HEK293 (cell line): ENCODE data around the gene ADAMTS4.

Experiments used
- BCL11B ChIP-seq: fragments of 450-650 bp; formaldehyde crosslinking; IDR thresholded peaks from 2 replicates; pipeline ENCODE4 v1.5.1; 2016; ENCODE audit warnings: low read depth, missing biosample characterization, missing genetic modification characterization
- GLIS2 ChIP-seq: fragments of 450-650 bp; formaldehyde crosslinking; IDR thresholded peaks from 2 replicates; pipeline ENCODE4 v1.5.1; 2016; ENCODE audit warnings: missing biosample characterization, missing genetic modification characterization
- SETDB1 ChIP-seq: IDR thresholded peaks from one replicate; pipeline ENCODE4 v1.6.1; 2017; ENCODE audit warnings: mild to moderate bottlenecking, low read length, moderate library complexity, mixed read lengths; ENCODE audit not compliant: insufficient read length
- ZEB2 ChIP-seq: fragments of 450-650 bp; formaldehyde crosslinking; IDR thresholded peaks from 2 replicates; pipeline ENCODE4 v1.5.1; 2016; ENCODE audit warnings: missing biosample characterization, missing genetic modification characterization
- ZNF157 ChIP-seq: fragments of 450-650 bp; formaldehyde crosslinking; IDR thresholded peaks from 2 replicates; pipeline ENCODE4 v1.5.1; 2016; ENCODE audit warnings: missing biosample characterization, missing genetic modification characterization
- ZNF214 ChIP-seq: fragments of 450-650 bp; formaldehyde crosslinking; IDR thresholded peaks from 2 replicates; pipeline ENCODE4 v1.5.1; 2017; ENCODE audit warnings: missing biosample characterization, mild to moderate bottlenecking, missing genetic modification characterization, borderline replicate concordance
- ZNF311 ChIP-seq: fragments of 450-650 bp; formaldehyde crosslinking; IDR thresholded peaks from 2 replicates; pipeline ENCODE4 v1.5.1; 2017; ENCODE audit warnings: missing biosample characterization, missing genetic modification characterization, borderline replicate concordance
- ZNF433 ChIP-seq: fragments of 450-650 bp; formaldehyde crosslinking; IDR thresholded peaks from 2 replicates; pipeline ENCODE4 v1.5.1; 2016; ENCODE audit warnings: missing biosample characterization, missing genetic modification characterization, low read depth
- ZNF48 ChIP-seq: fragments of 450-650 bp; formaldehyde crosslinking; IDR thresholded peaks from 2 replicates; pipeline ENCODE4 v1.5.1; 2016; ENCODE audit warnings: missing biosample characterization, missing genetic modification characterization
- ZNF510 ChIP-seq: fragments of 450-650 bp; formaldehyde crosslinking; IDR thresholded peaks from 2 replicates; pipeline ENCODE4 v1.5.1; 2018; ENCODE audit warnings: mild to moderate bottlenecking, missing genetic modification characterization, missing biosample characterization; ENCODE audit not compliant: insufficient replicate concordance
- ZNF514 ChIP-seq: fragments of 450-650 bp; formaldehyde crosslinking; IDR thresholded peaks from 2 replicates; pipeline ENCODE4 v1.5.1; 2016; ENCODE audit warnings: missing biosample characterization, missing genetic modification characterization
- ZNF530 ChIP-seq: fragments of 450-650 bp; formaldehyde crosslinking; IDR thresholded peaks from 2 replicates; pipeline ENCODE4 v1.5.1; 2016; ENCODE audit warnings: low read depth, missing biosample characterization, missing genetic modification characterization
- ZNF664 ChIP-seq: fragments of 450-650 bp; formaldehyde crosslinking; IDR thresholded peaks from 2 replicates; pipeline ENCODE4 v1.5.1; 2016; ENCODE audit warnings: missing biosample characterization, missing genetic modification characterization
- ZNF701 ChIP-seq: fragments of 450-650 bp; formaldehyde crosslinking; IDR thresholded peaks from 2 replicates; pipeline ENCODE4 v1.5.1; 2016; ENCODE audit warnings: missing biosample characterization, missing genetic modification characterization
- ZNF707 ChIP-seq: fragments of 450-650 bp; formaldehyde crosslinking; IDR thresholded peaks from 2 replicates; pipeline ENCODE4 v1.5.1; 2016; ENCODE audit warnings: missing biosample characterization, missing genetic modification characterization
- TF ChIP-seq, protein P1 (sequence below): fragments of 450-650 bp; formaldehyde crosslinking; IDR thresholded peaks from 2 replicates; pipeline ENCODE4 v1.5.1; 2017; ENCODE audit warnings: missing biosample characterization, missing genetic modification characterization
- TF ChIP-seq, protein P2 (sequence below): fragments of 450-650 bp; formaldehyde crosslinking; IDR thresholded peaks from 2 replicates; pipeline ENCODE4 v1.5.1; 2016; ENCODE audit warnings: missing biosample characterization, missing genetic modification characterization
- TF ChIP-seq, protein P3 (sequence below): fragments of 450-650 bp; formaldehyde crosslinking; IDR thresholded peaks from 2 replicates; pipeline ENCODE4 v1.5.1; 2017; ENCODE audit warnings: missing biosample characterization, missing genetic modification characterization
- TF ChIP-seq, protein P4 (sequence below): fragments of 450-650 bp; formaldehyde crosslinking; IDR thresholded peaks from 2 replicates; pipeline ENCODE4 v1.5.1; 2016; ENCODE audit warnings: missing biosample characterization, missing genetic modification characterization
- TF ChIP-seq, protein P5 (sequence below): fragments of 450-650 bp; formaldehyde crosslinking; IDR thresholded peaks from 2 replicates; pipeline ENCODE4 v1.5.1; 2016; ENCODE audit warnings: missing biosample characterization, missing genetic modification characterization, borderline replicate concordance
- TF ChIP-seq, protein P6 (sequence below): fragments of 450-650 bp; formaldehyde crosslinking; IDR thresholded peaks from 2 replicates; pipeline ENCODE4 v1.5.1; 2017; ENCODE audit warnings: missing biosample characterization, missing genetic modification characterization
- TF ChIP-seq, protein P7 (sequence below): fragments of 450-650 bp; IDR thresholded peaks from 2 replicates; pipeline ENCODE4 v1.5.1; 2018; ENCODE audit warnings: missing biosample characterization, mild to moderate bottlenecking, missing genetic modification characterization

The ADAMTS4 gene

DNA sequence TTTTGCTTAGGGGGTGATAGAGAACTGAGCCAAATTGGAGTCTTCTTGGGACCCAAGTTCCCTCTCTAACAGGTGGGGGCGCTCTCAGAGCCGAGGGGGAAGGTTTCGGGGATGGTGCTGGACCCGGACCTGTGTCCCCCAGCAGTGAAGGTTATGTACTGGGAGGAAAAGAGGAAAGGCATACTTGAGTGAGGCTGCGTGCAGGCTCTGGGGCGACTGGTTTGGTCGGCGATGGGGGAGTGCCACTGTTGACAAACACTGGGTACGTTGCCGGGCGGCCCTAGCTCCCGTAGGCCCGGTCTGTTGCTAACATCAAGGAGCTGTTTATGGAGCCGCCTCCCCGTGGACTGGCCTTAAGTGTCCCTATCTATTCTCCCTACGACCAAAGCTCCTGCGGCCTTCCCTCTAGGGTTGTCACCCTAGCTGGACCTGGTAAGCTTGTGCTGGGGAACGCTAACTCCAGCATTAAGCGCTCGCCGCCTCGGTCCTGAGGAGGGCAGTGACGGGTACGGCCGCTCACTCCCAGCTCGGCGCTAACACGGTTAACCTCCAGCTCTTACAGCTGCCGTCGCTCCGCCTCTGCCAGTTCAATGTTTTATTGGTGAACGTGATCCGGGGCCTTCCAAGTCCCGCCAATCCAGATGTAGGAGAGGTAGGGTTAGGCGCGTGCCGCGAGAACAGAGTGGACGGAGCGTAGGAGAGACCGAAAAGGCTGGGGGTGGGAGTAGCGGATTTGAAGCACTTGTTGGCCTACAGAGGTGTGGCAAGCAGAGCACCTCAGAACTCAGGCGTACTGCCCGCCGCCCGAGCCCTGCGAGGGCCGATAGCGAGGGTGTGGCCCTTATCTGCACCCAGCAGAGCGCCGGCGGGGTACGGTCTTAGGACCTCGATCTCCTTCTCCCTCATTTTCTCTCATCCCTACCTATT lies 32.8 kb downstream of the ADAMTS4 start, which contains the start of gene PPOX (continued):
- TF ChIP-seq, protein P1, sequence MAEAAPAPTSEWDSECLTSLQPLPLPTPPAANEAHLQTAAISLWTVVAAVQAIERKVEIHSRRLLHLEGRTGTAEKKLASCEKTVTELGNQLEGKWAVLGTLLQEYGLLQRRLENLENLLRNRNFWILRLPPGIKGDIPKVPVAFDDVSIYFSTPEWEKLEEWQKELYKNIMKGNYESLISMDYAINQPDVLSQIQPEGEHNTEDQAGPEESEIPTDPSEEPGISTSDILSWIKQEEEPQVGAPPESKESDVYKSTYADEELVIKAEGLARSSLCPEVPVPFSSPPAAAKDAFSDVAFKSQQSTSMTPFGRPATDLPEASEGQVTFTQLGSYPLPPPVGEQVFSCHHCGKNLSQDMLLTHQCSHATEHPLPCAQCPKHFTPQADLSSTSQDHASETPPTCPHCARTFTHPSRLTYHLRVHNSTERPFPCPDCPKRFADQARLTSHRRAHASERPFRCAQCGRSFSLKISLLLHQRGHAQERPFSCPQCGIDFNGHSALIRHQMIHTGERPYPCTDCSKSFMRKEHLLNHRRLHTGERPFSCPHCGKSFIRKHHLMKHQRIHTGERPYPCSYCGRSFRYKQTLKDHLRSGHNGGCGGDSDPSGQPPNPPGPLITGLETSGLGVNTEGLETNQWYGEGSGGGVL (tag by site-specific recombination): no peak
- TF ChIP-seq, protein P2, sequence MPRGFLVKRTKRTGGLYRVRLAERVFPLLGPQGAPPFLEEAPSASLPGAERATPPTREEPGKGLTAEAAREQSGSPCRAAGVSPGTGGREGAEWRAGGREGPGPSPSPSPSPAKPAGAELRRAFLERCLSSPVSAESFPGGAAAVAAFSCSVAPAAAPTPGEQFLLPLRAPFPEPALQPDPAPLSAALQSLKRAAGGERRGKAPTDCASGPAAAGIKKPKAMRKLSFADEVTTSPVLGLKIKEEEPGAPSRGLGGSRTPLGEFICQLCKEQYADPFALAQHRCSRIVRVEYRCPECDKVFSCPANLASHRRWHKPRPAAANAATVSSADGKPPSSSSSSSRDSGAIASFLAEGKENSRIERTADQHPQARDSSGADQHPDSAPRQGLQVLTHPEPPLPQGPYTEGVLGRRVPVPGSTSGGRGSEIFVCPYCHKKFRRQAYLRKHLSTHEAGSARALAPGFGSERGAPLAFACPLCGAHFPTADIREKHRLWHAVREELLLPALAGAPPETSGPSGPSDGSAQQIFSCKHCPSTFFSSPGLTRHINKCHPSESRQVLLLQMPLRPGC: no peak
- TF ChIP-seq, protein P3, sequence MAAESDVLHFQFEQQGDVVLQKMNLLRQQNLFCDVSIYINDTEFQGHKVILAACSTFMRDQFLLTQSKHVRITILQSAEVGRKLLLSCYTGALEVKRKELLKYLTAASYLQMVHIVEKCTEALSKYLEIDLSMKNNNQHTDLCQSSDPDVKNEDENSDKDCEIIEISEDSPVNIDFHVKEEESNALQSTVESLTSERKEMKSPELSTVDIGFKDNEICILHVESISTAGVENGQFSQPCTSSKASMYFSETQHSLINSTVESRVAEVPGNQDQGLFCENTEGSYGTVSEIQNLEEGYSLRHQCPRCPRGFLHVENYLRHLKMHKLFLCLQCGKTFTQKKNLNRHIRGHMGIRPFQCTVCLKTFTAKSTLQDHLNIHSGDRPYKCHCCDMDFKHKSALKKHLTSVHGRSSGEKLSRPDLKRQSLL (tag by site-specific recombination): peak; percentile 74; the same call in 1 of the 2 replicates
- TF ChIP-seq, protein P4, sequence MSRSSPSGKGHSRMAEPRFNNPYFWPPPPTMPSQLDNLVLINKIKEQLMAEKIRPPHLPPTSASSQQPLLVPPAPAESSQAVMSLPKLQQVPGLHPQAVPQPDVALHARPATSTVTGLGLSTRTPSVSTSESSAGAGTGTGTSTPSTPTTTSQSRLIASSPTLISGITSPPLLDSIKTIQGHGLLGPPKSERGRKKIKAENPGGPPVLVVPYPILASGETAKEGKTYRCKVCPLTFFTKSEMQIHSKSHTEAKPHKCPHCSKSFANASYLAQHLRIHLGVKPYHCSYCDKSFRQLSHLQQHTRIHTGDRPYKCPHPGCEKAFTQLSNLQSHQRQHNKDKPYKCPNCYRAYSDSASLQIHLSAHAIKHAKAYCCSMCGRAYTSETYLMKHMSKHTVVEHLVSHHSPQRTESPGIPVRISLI: no peak
- no peak for TF ChIP-seq GLIS2
- TF ChIP-seq BCL11B: peak; percentile 68
- TF ChIP-seq ZNF433 (tag by site-specific recombination): no peak
- TF ChIP-seq ZNF514: no peak
- TF ChIP-seq, protein P5, sequence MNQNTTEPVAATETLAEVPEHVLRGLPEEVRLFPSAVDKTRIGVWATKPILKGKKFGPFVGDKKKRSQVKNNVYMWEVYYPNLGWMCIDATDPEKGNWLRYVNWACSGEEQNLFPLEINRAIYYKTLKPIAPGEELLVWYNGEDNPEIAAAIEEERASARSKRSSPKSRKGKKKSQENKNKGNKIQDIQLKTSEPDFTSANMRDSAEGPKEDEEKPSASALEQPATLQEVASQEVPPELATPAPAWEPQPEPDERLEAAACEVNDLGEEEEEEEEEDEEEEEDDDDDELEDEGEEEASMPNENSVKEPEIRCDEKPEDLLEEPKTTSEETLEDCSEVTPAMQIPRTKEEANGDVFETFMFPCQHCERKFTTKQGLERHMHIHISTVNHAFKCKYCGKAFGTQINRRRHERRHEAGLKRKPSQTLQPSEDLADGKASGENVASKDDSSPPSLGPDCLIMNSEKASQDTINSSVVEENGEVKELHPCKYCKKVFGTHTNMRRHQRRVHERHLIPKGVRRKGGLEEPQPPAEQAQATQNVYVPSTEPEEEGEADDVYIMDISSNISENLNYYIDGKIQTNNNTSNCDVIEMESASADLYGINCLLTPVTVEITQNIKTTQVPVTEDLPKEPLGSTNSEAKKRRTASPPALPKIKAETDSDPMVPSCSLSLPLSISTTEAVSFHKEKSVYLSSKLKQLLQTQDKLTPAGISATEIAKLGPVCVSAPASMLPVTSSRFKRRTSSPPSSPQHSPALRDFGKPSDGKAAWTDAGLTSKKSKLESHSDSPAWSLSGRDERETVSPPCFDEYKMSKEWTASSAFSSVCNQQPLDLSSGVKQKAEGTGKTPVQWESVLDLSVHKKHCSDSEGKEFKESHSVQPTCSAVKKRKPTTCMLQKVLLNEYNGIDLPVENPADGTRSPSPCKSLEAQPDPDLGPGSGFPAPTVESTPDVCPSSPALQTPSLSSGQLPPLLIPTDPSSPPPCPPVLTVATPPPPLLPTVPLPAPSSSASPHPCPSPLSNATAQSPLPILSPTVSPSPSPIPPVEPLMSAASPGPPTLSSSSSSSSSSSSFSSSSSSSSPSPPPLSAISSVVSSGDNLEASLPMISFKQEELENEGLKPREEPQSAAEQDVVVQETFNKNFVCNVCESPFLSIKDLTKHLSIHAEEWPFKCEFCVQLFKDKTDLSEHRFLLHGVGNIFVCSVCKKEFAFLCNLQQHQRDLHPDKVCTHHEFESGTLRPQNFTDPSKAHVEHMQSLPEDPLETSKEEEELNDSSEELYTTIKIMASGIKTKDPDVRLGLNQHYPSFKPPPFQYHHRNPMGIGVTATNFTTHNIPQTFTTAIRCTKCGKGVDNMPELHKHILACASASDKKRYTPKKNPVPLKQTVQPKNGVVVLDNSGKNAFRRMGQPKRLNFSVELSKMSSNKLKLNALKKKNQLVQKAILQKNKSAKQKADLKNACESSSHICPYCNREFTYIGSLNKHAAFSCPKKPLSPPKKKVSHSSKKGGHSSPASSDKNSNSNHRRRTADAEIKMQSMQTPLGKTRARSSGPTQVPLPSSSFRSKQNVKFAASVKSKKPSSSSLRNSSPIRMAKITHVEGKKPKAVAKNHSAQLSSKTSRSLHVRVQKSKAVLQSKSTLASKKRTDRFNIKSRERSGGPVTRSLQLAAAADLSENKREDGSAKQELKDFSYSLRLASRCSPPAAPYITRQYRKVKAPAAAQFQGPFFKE (tag by site-specific recombination): no peak
- no peak for TF ChIP-seq SETDB1
- TF ChIP-seq ZNF510 (tag by site-specific recombination): no peak
- TF ChIP-seq ZNF707 (tag by site-specific recombination): no peak
- TF ChIP-seq ZNF157 (tag by site-specific recombination): no peak
- TF ChIP-seq, protein P6, sequence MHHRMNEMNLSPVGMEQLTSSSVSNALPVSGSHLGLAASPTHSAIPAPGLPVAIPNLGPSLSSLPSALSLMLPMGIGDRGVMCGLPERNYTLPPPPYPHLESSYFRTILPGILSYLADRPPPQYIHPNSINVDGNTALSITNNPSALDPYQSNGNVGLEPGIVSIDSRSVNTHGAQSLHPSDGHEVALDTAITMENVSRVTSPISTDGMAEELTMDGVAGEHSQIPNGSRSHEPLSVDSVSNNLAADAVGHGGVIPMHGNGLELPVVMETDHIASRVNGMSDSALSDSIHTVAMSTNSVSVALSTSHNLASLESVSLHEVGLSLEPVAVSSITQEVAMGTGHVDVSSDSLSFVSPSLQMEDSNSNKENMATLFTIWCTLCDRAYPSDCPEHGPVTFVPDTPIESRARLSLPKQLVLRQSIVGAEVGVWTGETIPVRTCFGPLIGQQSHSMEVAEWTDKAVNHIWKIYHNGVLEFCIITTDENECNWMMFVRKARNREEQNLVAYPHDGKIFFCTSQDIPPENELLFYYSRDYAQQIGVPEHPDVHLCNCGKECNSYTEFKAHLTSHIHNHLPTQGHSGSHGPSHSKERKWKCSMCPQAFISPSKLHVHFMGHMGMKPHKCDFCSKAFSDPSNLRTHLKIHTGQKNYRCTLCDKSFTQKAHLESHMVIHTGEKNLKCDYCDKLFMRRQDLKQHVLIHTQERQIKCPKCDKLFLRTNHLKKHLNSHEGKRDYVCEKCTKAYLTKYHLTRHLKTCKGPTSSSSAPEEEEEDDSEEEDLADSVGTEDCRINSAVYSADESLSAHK (tag by site-specific recombination): 0 out of 2 replicates have a peak, but pooled peaks have one; percentile 4
- TF ChIP-seq, protein P7, sequence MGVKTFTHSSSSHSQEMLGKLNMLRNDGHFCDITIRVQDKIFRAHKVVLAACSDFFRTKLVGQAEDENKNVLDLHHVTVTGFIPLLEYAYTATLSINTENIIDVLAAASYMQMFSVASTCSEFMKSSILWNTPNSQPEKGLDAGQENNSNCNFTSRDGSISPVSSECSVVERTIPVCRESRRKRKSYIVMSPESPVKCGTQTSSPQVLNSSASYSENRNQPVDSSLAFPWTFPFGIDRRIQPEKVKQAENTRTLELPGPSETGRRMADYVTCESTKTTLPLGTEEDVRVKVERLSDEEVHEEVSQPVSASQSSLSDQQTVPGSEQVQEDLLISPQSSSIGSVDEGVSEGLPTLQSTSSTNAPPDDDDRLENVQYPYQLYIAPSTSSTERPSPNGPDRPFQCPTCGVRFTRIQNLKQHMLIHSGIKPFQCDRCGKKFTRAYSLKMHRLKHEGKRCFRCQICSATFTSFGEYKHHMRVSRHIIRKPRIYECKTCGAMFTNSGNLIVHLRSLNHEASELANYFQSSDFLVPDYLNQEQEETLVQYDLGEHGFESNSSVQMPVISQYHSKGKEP (tag by site-specific recombination): 0 out of 2 replicates have a peak, but pooled peaks have one; percentile 11
- no peak for TF ChIP-seq ZNF311 (tag by site-specific recombination)
- no peak for TF ChIP-seq ZNF214
- no peak for TF ChIP-seq ZNF701
- TF ChIP-seq ZNF48 (tag by site-specific recombination): no peak
- TF ChIP-seq ZNF664: no peak
- TF ChIP-seq ZNF530 (tag by site-specific recombination): no peak
- peak; percentile 74 for TF ChIP-seq ZEB2 (tag by site-specific recombination)
